HEK293 (cell line): ENCODE data around the gene RDH16.
A peak's percentile ranks its signal among the peaks of the same experiment; 100 is the strongest.

ENCODE experiments used
- BCL11A ChIP-seq: fragments of 450-650 bp; formaldehyde crosslinking; IDR thresholded peaks from 2 replicates; pipeline ENCODE4 v1.5.1; 2016; ENCODE audit warnings: low read depth, missing biosample characterization, missing genetic modification characterization
- BCL11B ChIP-seq: fragments of 450-650 bp; formaldehyde crosslinking; IDR thresholded peaks from 2 replicates; pipeline ENCODE4 v1.5.1; 2016; ENCODE audit warnings: low read depth, missing biosample characterization, missing genetic modification characterization
- MZF1 ChIP-seq: fragments of 450-650 bp; formaldehyde crosslinking; IDR thresholded peaks from 2 replicates; pipeline ENCODE4 v1.5.1; 2017; ENCODE audit warnings: missing biosample characterization, missing genetic modification characterization, borderline replicate concordance
- REPIN1 ChIP-seq: fragments of 450-650 bp; formaldehyde crosslinking; IDR thresholded peaks from 2 replicates; pipeline ENCODE4 v1.5.1; 2017; ENCODE audit warnings: missing biosample characterization, missing genetic modification characterization, low read depth
- SETDB1 ChIP-seq: IDR thresholded peaks from one replicate; pipeline ENCODE4 v1.6.1; 2017; ENCODE audit warnings: mild to moderate bottlenecking, low read length, moderate library complexity, mixed read lengths; ENCODE audit not compliant: insufficient read length
- TCF7L2 ChIP-seq: IDR thresholded peaks from 2 replicates; pipeline ENCODE4 v1.6.1; 2011; ENCODE audit warnings: low read depth, mild to moderate bottlenecking, inconsistent platforms, low read length, moderate library complexity, borderline replicate concordance
- TSHZ1 ChIP-seq: fragments of 450-650 bp; formaldehyde crosslinking; IDR thresholded peaks from 2 replicates; pipeline ENCODE4 v1.5.1; 2016; ENCODE audit warnings: missing biosample characterization, missing genetic modification characterization, borderline replicate concordance
- ZBTB17 ChIP-seq: fragments of 450-650 bp; formaldehyde crosslinking; IDR thresholded peaks from 2 replicates; pipeline ENCODE4 v1.5.1; 2016; ENCODE audit warnings: missing biosample characterization, missing genetic modification characterization
- ZEB2 ChIP-seq: fragments of 450-650 bp; formaldehyde crosslinking; IDR thresholded peaks from 2 replicates; pipeline ENCODE4 v1.5.1; 2016; ENCODE audit warnings: missing biosample characterization, missing genetic modification characterization
- ZNF146 ChIP-seq: fragments of 450-650 bp; formaldehyde crosslinking; IDR thresholded peaks from 2 replicates; pipeline ENCODE4 v1.5.1; 2016; ENCODE audit warnings: missing biosample characterization, missing genetic modification characterization
- ZNF169 ChIP-seq: fragments of 450-650 bp; formaldehyde crosslinking; IDR thresholded peaks from 2 replicates; pipeline ENCODE4 v1.5.1; 2016; ENCODE audit warnings: missing biosample characterization, missing genetic modification characterization
- ZNF2 ChIP-seq: fragments of 450-650 bp; formaldehyde crosslinking; IDR thresholded peaks from 2 replicates; pipeline ENCODE4 v1.5.1; 2016; ENCODE audit warnings: missing biosample characterization, missing genetic modification characterization
- ZNF223 ChIP-seq: fragments of 450-650 bp; formaldehyde crosslinking; IDR thresholded peaks from 2 replicates; pipeline ENCODE4 v1.5.1; 2016; ENCODE audit warnings: missing biosample characterization, missing genetic modification characterization
- ZNF302 ChIP-seq: fragments of 450-650 bp; formaldehyde crosslinking; IDR thresholded peaks from 2 replicates; pipeline ENCODE4 v1.5.1; 2016; ENCODE audit warnings: missing biosample characterization, missing genetic modification characterization, low read depth
- ZNF341 ChIP-seq: fragments of 450-650 bp; formaldehyde crosslinking; IDR thresholded peaks from 2 replicates; pipeline ENCODE4; 2016; ENCODE audit warnings: low read depth, missing biosample characterization, missing genetic modification characterization
- ZNF48 ChIP-seq: fragments of 450-650 bp; formaldehyde crosslinking; IDR thresholded peaks from 2 replicates; pipeline ENCODE4 v1.5.1; 2016; ENCODE audit warnings: missing biosample characterization, missing genetic modification characterization
- ZNF521 ChIP-seq: fragments of 450-650 bp; formaldehyde crosslinking; IDR thresholded peaks from 2 replicates; pipeline ENCODE4 v1.5.1; 2017; ENCODE audit warnings: missing biosample characterization, mild to moderate bottlenecking, missing genetic modification characterization
- ZNF544 ChIP-seq: fragments of 450-650 bp; formaldehyde crosslinking; IDR thresholded peaks from 2 replicates; pipeline ENCODE4 v1.5.0; 2017; ENCODE audit warnings: missing biosample characterization, missing genetic modification characterization
- ZNF555 ChIP-seq: fragments of 450-650 bp; formaldehyde crosslinking; conservative IDR thresholded peaks from 2 replicates; pipeline ENCODE4 v1.5.1; 2017; ENCODE audit warnings: missing biosample characterization, mild to moderate bottlenecking, missing genetic modification characterization, inconsistent platforms
- ZNF560 ChIP-seq: fragments of 450-650 bp; formaldehyde crosslinking; IDR thresholded peaks from 2 replicates; pipeline ENCODE4 v1.5.1; 2017; ENCODE audit warnings: missing biosample characterization, missing genetic modification characterization, borderline replicate concordance
- ZNF660 ChIP-seq: fragments of 450-650 bp; IDR thresholded peaks from 2 replicates; pipeline ENCODE4 v1.5.1; 2018; ENCODE audit warnings: missing biosample characterization, mild to moderate bottlenecking, missing genetic modification characterization
- ZNF76 ChIP-seq: fragments of 450-650 bp; formaldehyde crosslinking; IDR thresholded peaks from 2 replicates; pipeline ENCODE4; 2016; ENCODE audit warnings: low read depth, missing biosample characterization, missing genetic modification characterization, borderline replicate concordance
- ZNF785 ChIP-seq: fragments of 450-650 bp; formaldehyde crosslinking; IDR thresholded peaks from 2 replicates; pipeline ENCODE4 v1.5.1; 2016; ENCODE audit warnings: missing biosample characterization, missing genetic modification characterization
- ZNF792 ChIP-seq: fragments of 450-650 bp; formaldehyde crosslinking; IDR thresholded peaks from 2 replicates; pipeline ENCODE4 v1.5.1; 2016; ENCODE audit warnings: missing biosample characterization, missing genetic modification characterization
- ZSCAN16 ChIP-seq: fragments of 450-650 bp; formaldehyde crosslinking; IDR thresholded peaks from 2 replicates; pipeline ENCODE4 v1.5.1; 2016; ENCODE audit warnings: missing biosample characterization, missing genetic modification characterization
- TF ChIP-seq, protein P1 (sequence below): fragments of 450-650 bp; formaldehyde crosslinking; IDR thresholded peaks from 2 replicates; pipeline ENCODE4 v1.5.1; 2016; ENCODE audit warnings: missing biosample characterization, missing genetic modification characterization
- TF ChIP-seq, protein P2 (sequence below): fragments of 450-650 bp; formaldehyde crosslinking; IDR thresholded peaks from 2 replicates; pipeline ENCODE4 v1.5.1; 2016; ENCODE audit warnings: missing biosample characterization, missing genetic modification characterization
- TF ChIP-seq, protein P3 (sequence below): fragments of 450-650 bp; formaldehyde crosslinking; IDR thresholded peaks from 2 replicates; pipeline ENCODE4 v1.5.1; 2017; ENCODE audit warnings: missing biosample characterization, missing genetic modification characterization
- TF ChIP-seq, protein P4 (sequence below): fragments of 450-650 bp; formaldehyde crosslinking; conservative IDR thresholded peaks from 2 replicates; pipeline ENCODE4 v1.5.1; 2016; ENCODE audit warnings: low read depth, missing biosample characterization, missing genetic modification characterization

RDH16 gene

DNA sequence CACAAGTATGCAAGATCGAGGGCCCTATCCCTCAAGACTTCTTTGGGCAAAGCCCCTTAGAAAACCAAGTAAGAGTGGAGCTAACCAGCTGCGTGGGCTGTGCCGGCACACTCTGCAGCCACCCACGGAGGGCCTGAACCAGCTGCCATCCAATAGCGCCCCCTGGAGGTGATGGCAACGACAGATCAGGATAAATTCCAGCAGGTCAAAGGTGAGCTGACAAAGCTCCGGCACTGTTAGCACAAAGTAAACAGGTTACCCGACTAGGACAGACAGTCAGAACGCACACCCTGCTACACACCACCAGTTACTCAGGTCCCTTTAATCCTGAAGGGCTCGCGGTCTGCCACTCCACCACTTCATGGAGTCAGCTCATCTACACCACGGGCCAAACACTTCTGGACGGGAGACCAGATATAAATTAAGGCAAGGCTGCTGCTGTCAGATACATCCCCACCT lies 44.1 kb upstream of the RDH16 start (continued):
- no peak for TF ChIP-seq TSHZ1
- no peak for TF ChIP-seq ZNF521
- TF ChIP-seq ZEB2 (tag by site-specific recombination), result peak; percentile 57
- TF ChIP-seq ZNF341 (tag by site-specific recombination), result no peak
- TF ChIP-seq ZNF169, result no peak
- no peak for TF ChIP-seq ZBTB17 (tag by site-specific recombination)
- no peak for TF ChIP-seq ZSCAN16 (tag by site-specific recombination)
- no peak for TF ChIP-seq ZNF560 (tag by site-specific recombination)
- TF ChIP-seq SETDB1, result no peak
- TF ChIP-seq MZF1 (tag by site-specific recombination), result no peak
- TF ChIP-seq, protein P1, sequence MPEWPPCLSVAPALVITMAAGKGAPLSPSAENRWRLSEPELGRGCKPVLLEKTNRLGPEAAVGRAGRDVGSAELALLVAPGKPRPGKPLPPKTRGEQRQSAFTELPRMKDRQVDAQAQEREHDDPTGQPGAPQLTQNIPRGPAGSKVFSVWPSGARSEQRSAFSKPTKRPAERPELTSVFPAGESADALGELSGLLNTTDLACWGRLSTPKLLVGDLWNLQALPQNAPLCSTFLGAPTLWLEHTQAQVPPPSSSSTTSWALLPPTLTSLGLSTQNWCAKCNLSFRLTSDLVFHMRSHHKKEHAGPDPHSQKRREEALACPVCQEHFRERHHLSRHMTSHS, result no peak
- TF ChIP-seq ZNF76 (tag by site-specific recombination), result no peak
- no peak for TF ChIP-seq ZNF223 (tag by site-specific recombination)
- TF ChIP-seq ZNF660 (tag by site-specific recombination), result no peak
- TF ChIP-seq, protein P2, sequence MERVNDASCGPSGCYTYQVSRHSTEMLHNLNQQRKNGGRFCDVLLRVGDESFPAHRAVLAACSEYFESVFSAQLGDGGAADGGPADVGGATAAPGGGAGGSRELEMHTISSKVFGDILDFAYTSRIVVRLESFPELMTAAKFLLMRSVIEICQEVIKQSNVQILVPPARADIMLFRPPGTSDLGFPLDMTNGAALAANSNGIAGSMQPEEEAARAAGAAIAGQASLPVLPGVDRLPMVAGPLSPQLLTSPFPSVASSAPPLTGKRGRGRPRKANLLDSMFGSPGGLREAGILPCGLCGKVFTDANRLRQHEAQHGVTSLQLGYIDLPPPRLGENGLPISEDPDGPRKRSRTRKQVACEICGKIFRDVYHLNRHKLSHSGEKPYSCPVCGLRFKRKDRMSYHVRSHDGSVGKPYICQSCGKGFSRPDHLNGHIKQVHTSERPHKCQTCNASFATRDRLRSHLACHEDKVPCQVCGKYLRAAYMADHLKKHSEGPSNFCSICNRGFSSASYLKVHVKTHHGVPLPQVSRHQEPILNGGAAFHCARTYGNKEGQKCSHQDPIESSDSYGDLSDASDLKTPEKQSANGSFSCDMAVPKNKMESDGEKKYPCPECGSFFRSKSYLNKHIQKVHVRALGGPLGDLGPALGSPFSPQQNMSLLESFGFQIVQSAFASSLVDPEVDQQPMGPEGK, result 0 out of 2 replicates have a peak, but pooled peaks have one; percentile 22
- TF ChIP-seq TCF7L2, result no peak
- TF ChIP-seq ZNF785, result no peak
- TF ChIP-seq, protein P3, sequence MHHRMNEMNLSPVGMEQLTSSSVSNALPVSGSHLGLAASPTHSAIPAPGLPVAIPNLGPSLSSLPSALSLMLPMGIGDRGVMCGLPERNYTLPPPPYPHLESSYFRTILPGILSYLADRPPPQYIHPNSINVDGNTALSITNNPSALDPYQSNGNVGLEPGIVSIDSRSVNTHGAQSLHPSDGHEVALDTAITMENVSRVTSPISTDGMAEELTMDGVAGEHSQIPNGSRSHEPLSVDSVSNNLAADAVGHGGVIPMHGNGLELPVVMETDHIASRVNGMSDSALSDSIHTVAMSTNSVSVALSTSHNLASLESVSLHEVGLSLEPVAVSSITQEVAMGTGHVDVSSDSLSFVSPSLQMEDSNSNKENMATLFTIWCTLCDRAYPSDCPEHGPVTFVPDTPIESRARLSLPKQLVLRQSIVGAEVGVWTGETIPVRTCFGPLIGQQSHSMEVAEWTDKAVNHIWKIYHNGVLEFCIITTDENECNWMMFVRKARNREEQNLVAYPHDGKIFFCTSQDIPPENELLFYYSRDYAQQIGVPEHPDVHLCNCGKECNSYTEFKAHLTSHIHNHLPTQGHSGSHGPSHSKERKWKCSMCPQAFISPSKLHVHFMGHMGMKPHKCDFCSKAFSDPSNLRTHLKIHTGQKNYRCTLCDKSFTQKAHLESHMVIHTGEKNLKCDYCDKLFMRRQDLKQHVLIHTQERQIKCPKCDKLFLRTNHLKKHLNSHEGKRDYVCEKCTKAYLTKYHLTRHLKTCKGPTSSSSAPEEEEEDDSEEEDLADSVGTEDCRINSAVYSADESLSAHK (tag by site-specific recombination), result no peak
- TF ChIP-seq, protein P4, sequence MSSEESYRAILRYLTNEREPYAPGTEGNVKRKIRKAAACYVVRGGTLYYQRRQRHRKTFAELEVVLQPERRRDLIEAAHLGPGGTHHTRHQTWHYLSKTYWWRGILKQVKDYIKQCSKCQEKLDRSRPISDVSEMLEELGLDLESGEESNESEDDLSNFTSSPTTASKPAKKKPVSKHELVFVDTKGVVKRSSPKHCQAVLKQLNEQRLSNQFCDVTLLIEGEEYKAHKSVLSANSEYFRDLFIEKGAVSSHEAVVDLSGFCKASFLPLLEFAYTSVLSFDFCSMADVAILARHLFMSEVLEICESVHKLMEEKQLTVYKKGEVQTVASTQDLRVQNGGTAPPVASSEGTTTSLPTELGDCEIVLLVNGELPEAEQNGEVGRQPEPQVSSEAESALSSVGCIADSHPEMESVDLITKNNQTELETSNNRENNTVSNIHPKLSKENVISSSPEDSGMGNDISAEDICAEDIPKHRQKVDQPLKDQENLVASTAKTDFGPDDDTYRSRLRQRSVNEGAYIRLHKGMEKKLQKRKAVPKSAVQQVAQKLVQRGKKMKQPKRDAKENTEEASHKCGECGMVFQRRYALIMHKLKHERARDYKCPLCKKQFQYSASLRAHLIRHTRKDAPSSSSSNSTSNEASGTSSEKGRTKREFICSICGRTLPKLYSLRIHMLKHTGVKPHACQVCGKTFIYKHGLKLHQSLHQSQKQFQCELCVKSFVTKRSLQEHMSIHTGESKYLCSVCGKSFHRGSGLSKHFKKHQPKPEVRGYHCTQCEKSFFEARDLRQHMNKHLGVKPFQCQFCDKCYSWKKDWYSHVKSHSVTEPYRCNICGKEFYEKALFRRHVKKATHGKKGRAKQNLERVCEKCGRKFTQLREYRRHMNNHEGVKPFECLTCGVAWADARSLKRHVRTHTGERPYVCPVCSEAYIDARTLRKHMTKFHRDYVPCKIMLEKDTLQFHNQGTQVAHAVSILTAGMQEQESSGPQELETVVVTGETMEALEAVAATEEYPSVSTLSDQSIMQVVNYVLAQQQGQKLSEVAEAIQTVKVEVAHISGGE (tag by site-specific recombination), result no peak
- no peak for TF ChIP-seq ZNF146 (tag by site-specific recombination)
- no peak for TF ChIP-seq ZNF544 (tag by site-specific recombination)
- TF ChIP-seq ZNF555 (tag by site-specific recombination), result no peak
- TF ChIP-seq ZNF792 (tag by site-specific recombination), result no peak
- TF ChIP-seq REPIN1 (tag by site-specific recombination), result no peak
- TF ChIP-seq ZNF302 (tag by site-specific recombination), result no peak
- 0 out of 2 replicates have a peak, but pooled peaks have one; percentile 23 for TF ChIP-seq BCL11B (tag by site-specific recombination)
- peak; percentile 95 for TF ChIP-seq ZNF2
- 0 out of 2 replicates have a peak, but pooled peaks have one; percentile 57 for TF ChIP-seq BCL11A (tag by site-specific recombination)
- no peak for TF ChIP-seq ZNF48
